Retinal pigment epithelial cell (primary cell): ENCODE data around the gene ZNF566.

ENCODE experiments used
- DNase-seq: peaks from one replicate; pipeline ENCODE4 v3.0.0-alpha.2; 2010; ENCODE audit warnings: low read depth
- H3K4me3 ChIP-seq: 2 replicates; pipeline ENCODE4 v1.5.1; 2011; ENCODE audit warnings: mild to moderate bottlenecking, low read length, control low read depth, moderate library complexity
- CTCF ChIP-seq: conservative IDR thresholded peaks from 2 replicates; pipeline ENCODE4 v1.5.1; 2011; ENCODE audit warnings: low read depth, low read length, control low read depth, inconsistent platforms

The ZNF566 gene

GRCh38 chr19:36418287-36419001 lies 70.9 kb downstream of the ZNF566 start, which contains the start of gene ZFP82:
Gene ZFP82 (minus strand): TSS chr19:36418644. CDS start chr19:36409789, 8,855 bp downstream.
- no peak for TF ChIP-seq CTCF
- H3K4me3 ChIP-seq, result peak within 1 kb of the TSS; percentile 68
- peak; percentile 42 for DNase-seq

GRCh38 chr19:36417752-36418286 lies 71.5 kb downstream of the ZNF566 start:
- peak overlapping the region; percentile 68 for H3K4me3 ChIP-seq
- DNase-seq, result no peak
- TF ChIP-seq CTCF, result no peak

- DNase-seq, result no peak
- TF ChIP-seq CTCF, result no peak
- no peak overlapping the region for H3K4me3 ChIP-seq
Observed at GRCh38 chr19:36409841-36410240, 79.5 kb downstream of the ZNF566 start.

- no peak for TF ChIP-seq CTCF
- H3K4me3 ChIP-seq, result no peak overlapping the region
- no peak for DNase-seq
Observed at GRCh38 chr19:36408101-36408500, 81.3 kb downstream of the ZNF566 start.

- no peak for TF ChIP-seq CTCF
- no peak overlapping the region for H3K4me3 ChIP-seq
- no peak for DNase-seq
Observed at GRCh38 chr19:36404498-36404897, 84.9 kb downstream of the ZNF566 start.

GRCh38 chr19:36401475-36401874 lies 87.9 kb downstream of the ZNF566 start:
- no peak overlapping the region for H3K4me3 ChIP-seq
- no peak for TF ChIP-seq CTCF
- no peak for DNase-seq

- DNase-seq, result no peak
- TF ChIP-seq CTCF, result no peak
- no peak overlapping the region for H3K4me3 ChIP-seq
Observed at GRCh38 chr19:36398571-36398970, 90.8 kb downstream of the ZNF566 start.
